Measurements from ENCODE around the gene EEPD1. TPM values are rescaled to one million over a fixed set of nuclear protein-coding genes. Genes with fewer than 3 reads are reported as not detected.

Gene EEPD1
- polyA plus RNA-seq, 1 experiment, result 2.5 TPM

GRCh38 chr7:36207451-36208291 is 54.6 kb downstream of the EEPD1 start:
- no peak overlapping the region for H3K4me3 ChIP-seq (ENCODE audit: low read depth, low read length)
- no peaks in the 10 kb centered on the region for H3K27me3 ChIP-seq (ENCODE audit: control insufficient read depth, insufficient read depth, low read length)
- CTCF ChIA-PET, result interaction anchor here (1.3 to 1.5 kb wide), 2 partner anchors 13 to 84 kb away, joined by 4 read pairs; no protein-coding TSS in a partner anchor
- peak; percentile 62 for DNase-seq (ENCODE audit: low read depth)
- H3K36me3 ChIP-seq (ENCODE audit: control insufficient read depth, insufficient read depth, low read length), result no peaks in the 10 kb centered on the region
- POLR2A ChIA-PET, result no interaction called here
- 0 out of 2 replicates have a peak, but pooled peaks have one; percentile 19 for TF ChIP-seq CTCF (IDR thresholded peaks at IDR 0.05; ENCODE audit: insufficient read depth, low read depth, low read length)

GRCh38 chr7:36208426-36208825 is 55.4 kb downstream of the EEPD1 start:
- DNase-seq (ENCODE audit: low read depth), result no peak
- Histone ChIP-seq H3K4me3 (ENCODE audit: low read depth, low read length) (no peak overlapping the region), H3K27me3 (ENCODE audit: control insufficient read depth, insufficient read depth, low read length) (no peaks in the 10 kb centered on the region), H3K36me3 (ENCODE audit: control insufficient read depth, insufficient read depth, low read length) (no peaks in the 10 kb centered on the region)
- POLR2A ChIA-PET, result no interaction called here
- TF ChIP-seq CTCF (IDR thresholded peaks at IDR 0.05; ENCODE audit: insufficient read depth, low read depth, low read length), result no peak
- CTCF ChIA-PET, result interaction anchor here (1.8 kb wide), 1 partner anchor 18 kb away, joined by 4 read pairs; no protein-coding TSS in a partner anchor

DNA sequence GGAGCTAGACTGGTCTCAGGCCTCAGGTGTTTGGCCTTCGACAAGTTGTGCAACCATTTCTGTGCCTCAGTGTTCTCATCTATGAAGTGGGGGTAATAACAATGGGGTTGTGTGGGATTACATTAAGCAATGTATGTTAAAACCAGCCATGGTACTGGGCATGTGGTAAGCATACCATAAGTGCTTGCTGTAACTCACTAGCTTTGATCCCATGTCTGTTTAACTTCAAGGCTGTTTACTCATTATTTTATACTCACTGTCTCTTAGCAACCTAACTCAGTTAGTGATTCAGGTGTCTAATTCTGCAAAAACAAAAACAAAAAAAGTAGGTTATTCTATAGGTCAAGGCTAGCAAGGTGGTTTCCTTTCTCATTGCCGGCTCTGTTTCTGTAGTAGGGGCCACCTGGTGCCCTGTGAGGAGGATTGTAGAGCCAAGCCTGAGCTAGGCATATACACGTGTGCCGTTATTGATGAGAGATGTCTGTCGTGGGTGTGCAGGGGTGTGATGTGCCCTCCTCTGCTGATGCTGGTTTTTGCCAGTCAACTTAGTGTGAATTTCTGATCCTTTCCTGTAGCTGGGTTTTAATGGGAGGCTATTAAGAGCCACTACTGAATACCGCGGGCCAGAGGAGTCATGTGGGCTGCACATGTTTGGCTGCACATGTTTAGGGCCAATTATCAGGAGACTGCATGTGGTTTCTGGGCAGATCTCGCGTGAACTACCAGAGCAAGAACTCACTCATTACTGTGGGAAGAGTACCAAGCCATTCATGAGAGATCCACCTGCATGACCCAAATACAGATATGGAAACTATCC is 56.2 kb downstream of the EEPD1 start:
- TF ChIP-seq CTCF (IDR thresholded peaks at IDR 0.05; ENCODE audit: insufficient read depth, low read depth, low read length), result no peak
- no peak for DNase-seq (ENCODE audit: low read depth)
- H3K36me3 ChIP-seq (ENCODE audit: control insufficient read depth, insufficient read depth, low read length), result no peaks in the 10 kb centered on the region
- ChIA-PET CTCF (interaction anchor here (1.5 to 1.8 kb wide), 2 partner anchors 11 to 17 kb away, joined by 3 to 4 read pairs; no protein-coding TSS in a partner anchor), POLR2A (no interaction called here)
- H3K27me3 ChIP-seq (ENCODE audit: control insufficient read depth, insufficient read depth, low read length), result no peaks in the 10 kb centered on the region
- no peak overlapping the region for H3K4me3 ChIP-seq (ENCODE audit: low read depth, low read length)

DNA sequence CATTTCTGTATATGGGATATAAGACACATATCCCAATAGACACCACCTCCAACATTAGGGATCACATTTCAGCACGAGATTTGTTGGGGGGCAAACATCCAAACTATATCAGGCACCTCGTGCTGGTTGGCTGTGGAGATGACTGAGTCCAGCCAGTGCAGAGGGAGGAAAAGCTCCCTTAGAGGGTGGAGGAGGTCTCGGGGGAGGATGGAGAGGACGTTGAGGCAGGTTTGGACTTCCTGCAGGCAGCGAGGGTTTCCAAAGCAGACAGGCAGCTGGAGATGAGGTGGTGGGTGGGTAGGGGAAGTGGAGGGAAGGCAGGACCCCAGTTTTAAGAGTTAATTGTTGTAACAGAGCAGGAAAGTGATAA is 56.7 kb downstream of the EEPD1 start:
- no peaks in the 10 kb centered on the region for H3K36me3 ChIP-seq (ENCODE audit: control insufficient read depth, insufficient read depth, low read length)
- POLR2A ChIA-PET, result no interaction called here
- H3K4me3 ChIP-seq (ENCODE audit: low read depth, low read length), result no peak overlapping the region
- no peak for DNase-seq (ENCODE audit: low read depth)
- no peak for TF ChIP-seq CTCF (IDR thresholded peaks at IDR 0.05; ENCODE audit: insufficient read depth, low read depth, low read length)
- CTCF ChIA-PET, result interaction anchor here (1.5 to 1.8 kb wide), 2 partner anchors 11 to 17 kb away, joined by 3 to 4 read pairs; no protein-coding TSS in a partner anchor
- H3K27me3 ChIP-seq (ENCODE audit: control insufficient read depth, insufficient read depth, low read length), result no peaks in the 10 kb centered on the region
